Midbrain (tissue), 1 donor: ENCODE measurements around the gene THAP7.

Experiments used
- DNase-seq: peaks from one replicate; lab custom pipeline; 2025; lab: John Stamatoyannopoulos, UW

The THAP7 gene

GRCh38 chr22:20993304-20994127 is 8.4 kb downstream of the THAP7 start:
- DNase-seq, result no peak

GRCh38 chr22:20992456-20993303 is 9.2 kb downstream of the THAP7 start:
- DNase-seq, result no peak

- DNase-seq, result no peak
These were observed 9.9 kb downstream of the THAP7 start for GRCh38 chr22:20992056-20992442.

DNA sequence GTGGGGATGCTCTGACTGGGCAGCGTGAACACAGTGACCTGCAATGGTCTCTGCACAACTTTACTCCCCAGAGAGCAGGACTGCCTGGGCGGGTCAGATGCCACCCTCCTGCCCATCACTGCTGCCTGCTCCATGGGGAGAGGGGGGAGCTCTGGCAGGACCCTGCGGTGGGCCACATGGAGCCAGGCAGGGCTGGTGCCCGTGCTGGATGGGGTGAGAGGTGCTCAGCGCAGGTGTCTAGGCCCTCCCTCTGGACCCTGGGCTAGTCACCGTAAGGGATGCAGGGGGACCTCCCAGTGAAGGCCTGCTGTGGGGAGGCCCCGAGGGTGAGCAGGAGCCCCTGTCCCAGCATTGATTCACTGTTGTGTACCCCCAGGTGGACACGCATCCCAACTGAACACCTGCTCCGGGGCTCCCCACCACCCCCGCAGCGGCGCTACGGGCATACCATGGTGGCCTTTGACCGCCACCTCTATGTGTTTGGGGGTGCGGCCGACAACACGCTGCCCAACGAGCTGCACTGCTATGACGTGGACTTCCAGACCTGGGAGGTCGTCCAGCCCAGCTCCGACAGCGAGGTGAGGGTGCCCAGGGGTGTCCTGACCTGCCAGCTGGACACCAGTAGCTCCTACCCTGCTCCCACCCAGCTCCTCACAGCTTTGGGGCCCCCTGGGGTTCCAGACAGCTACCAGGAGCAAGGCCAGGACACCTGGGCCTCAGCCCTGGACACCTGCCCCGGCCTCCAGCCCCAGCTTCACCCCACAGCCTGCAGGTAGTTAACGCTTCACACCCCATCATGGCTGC is 10.5 kb downstream of the THAP7 start:
- no peak for DNase-seq

DNA sequence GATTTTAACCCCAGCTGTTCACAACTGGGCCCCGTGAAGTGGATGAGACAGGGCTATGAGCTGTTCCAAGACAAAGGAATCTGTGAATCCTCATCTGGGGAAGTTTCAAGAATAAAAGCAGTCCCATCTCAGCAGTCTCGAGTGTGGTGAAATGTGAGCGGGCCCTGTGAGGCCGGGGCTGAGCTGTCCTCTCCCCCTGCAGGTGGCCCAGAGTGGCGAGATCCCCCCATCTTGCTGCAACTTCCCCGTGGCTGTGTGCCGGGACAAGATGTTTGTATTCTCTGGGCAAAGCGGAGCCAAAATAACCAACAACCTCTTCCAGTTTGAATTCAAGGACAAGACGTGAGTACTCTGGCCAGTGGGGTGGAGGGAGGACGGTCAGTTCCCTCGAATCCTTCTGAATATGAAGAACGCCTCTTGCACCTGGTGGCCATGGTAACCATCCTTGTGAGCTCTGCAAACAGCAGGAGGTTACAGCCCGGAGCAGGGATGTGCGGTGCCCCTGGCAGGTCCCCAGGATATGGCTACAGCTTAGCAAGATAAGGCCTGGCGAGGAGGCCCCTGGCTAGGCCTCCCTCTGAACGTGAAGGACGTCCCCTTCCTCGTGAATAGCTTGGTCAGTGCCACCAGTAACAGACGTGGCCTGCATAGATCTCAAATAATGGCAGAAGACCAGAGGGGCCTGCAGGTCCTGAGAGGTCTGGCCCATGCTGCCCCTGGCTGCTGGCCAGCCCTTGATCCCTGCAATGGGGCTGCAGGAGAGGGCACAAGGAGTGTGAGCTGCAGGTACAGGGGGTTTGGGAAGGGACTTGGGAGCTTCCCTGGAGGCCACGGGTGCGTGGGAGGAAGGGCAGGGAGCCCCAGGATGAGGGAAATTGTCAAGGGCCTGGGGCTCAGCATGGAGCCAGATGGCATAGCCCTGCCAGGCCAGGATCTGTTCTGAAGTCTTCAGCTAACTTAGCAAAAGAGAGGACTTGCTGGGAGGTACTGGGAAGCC is 11.4 kb downstream of the THAP7 start:
- DNase-seq, result no peak

DNA sequence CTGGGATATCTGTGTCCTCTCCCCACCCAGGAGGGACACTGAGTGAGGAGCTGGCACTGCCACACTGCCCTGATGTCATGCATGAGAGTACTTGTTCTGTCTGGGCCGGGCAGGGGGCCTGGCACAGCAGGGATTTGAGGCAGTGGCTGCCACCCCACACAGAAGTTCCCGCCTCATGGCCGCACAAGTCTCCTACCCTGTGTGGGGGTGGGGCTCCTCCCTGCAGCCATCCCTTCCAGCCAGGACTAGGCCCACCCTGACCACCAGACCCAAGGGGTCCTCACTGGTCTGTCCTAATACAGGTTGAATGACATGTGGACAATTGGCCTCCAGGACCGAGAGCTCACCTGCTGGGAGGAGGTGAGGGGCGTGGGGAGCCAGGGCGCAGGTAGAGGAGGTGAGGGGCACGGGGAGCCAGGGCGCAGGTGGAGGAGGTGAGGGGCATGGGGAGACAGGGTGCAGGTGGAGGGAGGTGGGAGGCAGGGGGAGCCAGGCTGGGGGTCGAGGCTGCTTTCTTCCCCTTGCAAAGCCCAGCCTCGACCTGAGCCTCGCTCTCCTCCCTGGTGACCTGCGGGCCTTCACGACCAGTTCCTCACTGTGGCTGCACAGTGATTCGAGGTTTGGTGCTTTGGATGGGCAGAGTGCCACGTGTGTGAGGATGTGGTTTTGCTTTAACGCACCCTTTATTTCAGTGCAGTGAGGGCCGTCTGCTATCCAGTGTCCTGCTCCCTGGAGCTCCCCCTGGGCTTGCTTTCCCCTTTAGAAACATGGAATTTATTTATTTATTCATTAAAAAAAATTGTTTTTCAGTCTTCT is 12.4 kb downstream of the THAP7 start:
- DNase-seq, result no peak

GRCh38 chr22:20988573-20989322 is 13.2 kb downstream of the THAP7 start:
- DNase-seq, result no peak

DNA sequence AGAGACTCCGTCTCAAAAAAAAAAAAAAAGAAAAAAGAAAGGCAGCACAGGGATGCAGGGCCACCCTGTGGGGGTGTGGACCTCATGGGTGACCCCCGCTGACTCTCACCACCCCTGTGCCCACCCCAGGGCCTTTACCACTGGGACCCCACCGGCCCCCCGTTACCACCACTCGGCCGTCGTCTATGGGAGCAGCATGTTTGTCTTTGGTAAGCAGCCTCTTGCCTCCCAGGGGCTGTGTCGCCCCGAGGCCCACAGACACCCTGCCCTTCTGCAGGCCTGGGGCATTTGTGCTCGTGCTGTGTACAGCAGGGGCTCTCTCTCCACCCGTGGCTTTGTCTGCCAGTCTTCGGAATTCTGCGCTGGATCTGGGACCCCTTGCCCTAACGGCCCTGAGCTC is 14.5 kb downstream of the THAP7 start:
- no peak for DNase-seq

DNA sequence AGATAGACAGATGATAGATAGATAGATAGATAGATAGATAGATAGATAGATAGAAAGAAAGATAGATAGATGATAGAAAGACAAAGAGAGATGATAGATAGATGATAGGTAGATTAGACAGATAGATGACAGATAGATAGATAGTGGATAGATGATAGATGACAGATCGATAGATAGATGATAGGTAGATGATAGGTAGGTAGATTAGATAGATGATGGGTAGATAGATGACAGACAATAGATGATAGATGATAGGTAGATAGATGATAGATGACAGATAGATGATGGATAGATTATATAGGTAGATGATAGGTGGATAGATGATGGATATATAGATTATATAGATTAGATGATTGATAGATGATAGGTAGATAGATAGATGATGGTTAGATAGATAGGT is 15.6 kb downstream of the THAP7 start:
- DNase-seq, result no peak

GRCh38 chr22:20985720-20986119 is 16.2 kb downstream of the THAP7 start:
- no peak for DNase-seq

DNA sequence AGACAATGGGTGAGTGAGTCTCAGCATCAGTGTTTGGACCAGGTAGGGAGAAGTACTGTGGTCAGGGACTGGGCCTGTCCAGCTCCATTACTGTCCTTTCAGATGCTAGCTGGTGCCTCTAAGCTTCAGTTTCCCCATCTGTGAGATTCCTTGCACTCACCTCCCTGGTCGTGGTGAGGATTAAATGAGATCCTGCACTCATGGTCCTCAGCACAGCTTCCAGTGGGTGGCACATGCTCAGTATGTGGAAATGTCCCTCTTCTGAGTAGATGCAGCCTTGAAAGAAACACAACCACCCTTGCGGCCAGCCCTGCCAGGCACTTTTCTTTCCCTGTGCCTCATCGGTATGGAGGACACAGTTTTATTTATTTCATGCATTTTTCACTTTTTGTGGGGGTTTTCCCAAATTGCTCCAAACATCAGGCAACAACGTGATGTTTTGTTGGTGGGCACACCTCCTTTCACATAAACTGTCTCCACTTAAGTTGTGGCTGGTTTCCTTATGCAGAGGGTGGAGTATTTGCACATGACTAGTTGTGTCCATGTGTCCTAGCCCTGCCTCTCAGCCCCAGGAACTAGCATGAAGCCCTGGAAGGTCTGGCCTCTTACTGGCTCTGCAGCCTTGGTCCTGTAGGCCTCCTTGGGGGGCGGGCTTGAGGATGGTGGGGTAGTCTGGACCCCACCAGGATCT is 18.7 kb downstream of the THAP7 start:
- no peak for DNase-seq

DNA sequence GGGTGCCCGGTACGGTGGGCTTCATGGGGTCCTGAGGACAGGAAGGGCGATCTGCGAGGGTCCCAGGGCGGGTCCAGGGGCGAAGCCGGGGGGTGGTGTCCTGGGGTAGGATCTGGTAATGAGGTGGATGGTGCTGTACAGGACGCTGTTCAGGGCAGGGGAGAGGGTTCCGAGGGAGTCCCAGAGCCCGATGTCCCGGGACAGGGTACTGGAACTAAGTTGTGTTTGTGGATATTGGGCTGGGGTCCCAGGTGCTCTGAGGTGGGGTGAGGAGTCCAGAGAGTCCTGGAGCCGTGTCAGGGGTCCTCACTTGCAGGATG is 19.4 kb downstream of the THAP7 start:
- DNase-seq, result no peak

GRCh38 chr22:20981787-20982562 is 19.9 kb downstream of the THAP7 start, which contains the start of gene LZTR1:
LZTR1 (plus strand) TSS chr22:20982297; CDS start chr22:20982372, 75 bp downstream.
- peak; percentile 92 for DNase-seq

- no peak for DNase-seq
These were observed 20.8 kb downstream of the THAP7 start for GRCh38 chr22:20980938-20981722.

DNA sequence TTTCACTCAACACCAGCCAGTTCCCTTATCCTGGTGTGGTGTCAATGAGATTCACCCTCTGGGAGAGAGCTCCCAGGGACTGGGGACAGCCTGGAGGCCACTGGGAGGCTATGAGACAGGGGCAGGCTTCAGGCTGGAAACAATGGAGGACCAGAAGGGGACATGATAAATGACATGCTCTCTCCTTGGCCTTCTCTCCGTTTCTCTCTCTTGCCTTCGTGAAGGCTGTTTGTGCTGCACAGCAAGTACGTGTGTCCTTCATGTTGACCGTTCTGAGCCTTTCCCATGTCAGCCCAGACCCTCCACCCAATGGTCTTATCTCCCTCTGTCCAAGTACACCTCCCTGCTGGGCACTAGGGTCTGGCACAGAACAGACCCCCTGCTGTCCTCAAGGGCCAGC is 21.4 kb downstream of the THAP7 start:
- no peak for DNase-seq

GRCh38 chr22:20979940-20980453 is 21.9 kb downstream of the THAP7 start:
- DNase-seq, result no peak

DNA sequence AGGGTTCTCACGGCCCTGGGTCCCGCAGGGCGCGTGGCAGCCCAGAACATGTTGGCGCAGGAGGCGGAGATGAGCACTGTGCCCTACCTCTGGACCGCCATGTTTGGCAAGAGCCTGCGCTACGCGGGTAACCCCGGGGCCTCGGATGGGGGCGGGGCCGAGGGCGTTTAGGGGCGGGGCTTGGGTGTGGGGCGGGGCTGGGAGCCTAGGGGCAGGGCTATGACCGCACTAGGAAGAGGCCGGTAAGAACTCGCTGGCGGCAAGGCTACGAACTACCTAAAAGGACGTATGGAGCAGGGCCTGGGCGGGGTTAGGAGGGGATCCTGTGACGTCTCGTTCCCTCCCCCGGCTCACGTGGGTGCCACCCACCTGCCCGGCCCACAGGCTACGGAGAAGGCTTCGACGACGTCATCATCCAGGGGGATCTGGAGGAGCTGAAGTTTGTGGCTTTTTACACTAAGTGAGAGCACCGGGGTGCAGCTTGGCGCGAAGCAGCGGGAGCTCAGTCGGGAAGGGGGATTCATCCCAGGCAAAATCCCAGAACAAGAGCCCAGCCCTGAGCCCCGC is 22.6 kb downstream of the THAP7 start:
- DNase-seq, result no peak
